Measurements from ENCODE around the gene KCNMB2.

GRCh38 chr3:178634975-178635374, 98.7 kb downstream of the KCNMB2 start:
- TF ChIP-seq BHLHE40 (IDR thresholded peaks at IDR 0.05; ENCODE audit: low read depth, low read length): no peak
- TF ChIP-seq, protein P1, sequence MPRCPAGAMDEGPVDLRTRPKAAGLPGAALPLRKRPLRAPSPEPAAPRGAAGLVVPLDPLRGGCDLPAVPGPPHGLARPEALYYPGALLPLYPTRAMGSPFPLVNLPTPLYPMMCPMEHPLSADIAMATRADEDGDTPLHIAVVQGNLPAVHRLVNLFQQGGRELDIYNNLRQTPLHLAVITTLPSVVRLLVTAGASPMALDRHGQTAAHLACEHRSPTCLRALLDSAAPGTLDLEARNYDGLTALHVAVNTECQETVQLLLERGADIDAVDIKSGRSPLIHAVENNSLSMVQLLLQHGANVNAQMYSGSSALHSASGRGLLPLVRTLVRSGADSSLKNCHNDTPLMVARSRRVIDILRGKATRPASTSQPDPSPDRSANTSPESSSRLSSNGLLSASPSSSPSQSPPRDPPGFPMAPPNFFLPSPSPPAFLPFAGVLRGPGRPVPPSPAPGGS (IDR thresholded peaks at IDR 0.05): no peak
- TF ChIP-seq, protein P2, sequence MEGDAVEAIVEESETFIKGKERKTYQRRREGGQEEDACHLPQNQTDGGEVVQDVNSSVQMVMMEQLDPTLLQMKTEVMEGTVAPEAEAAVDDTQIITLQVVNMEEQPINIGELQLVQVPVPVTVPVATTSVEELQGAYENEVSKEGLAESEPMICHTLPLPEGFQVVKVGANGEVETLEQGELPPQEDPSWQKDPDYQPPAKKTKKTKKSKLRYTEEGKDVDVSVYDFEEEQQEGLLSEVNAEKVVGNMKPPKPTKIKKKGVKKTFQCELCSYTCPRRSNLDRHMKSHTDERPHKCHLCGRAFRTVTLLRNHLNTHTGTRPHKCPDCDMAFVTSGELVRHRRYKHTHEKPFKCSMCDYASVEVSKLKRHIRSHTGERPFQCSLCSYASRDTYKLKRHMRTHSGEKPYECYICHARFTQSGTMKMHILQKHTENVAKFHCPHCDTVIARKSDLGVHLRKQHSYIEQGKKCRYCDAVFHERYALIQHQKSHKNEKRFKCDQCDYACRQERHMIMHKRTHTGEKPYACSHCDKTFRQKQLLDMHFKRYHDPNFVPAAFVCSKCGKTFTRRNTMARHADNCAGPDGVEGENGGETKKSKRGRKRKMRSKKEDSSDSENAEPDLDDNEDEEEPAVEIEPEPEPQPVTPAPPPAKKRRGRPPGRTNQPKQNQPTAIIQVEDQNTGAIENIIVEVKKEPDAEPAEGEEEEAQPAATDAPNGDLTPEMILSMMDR (IDR thresholded peaks at IDR 0.05): no peak

All from A549 (cell line).